ENCODE data around the gene HBD.

GRCh38 chr11:5246772-5247471 is 12.6 kb upstream of the HBD start:
- no peak for TF ChIP-seq CTCF (IDR thresholded peaks at IDR 0.05; ENCODE audit: insufficient read depth, low read depth, low read length)
- TF ChIP-seq EZH2 (IDR thresholded peaks at IDR 0.05; ENCODE audit: insufficient read depth, low read length), result no peak
